ENCODE data around the gene MYL2. TPM values are rescaled to one million over a fixed set of nuclear protein-coding genes. Genes with fewer than 3 reads are reported as not detected.

MYL2 gene
- total RNA-seq = not detected
- total RNA-seq (2013) = not detected

GRCh38 chr12:110920324-110920910, at the start of gene MYL2:
Gene MYL2, minus strand, starts transcription at chr12:110920579. Its CDS starts 50 bp downstream, at chr12:110920529.
- WGBS (ENCODE audit: insufficient coverage) = 79% methylated on average over 22 of the region's 22 CpGs
- peaks cover 0 to 16% of the 10 kb centered on the region in 2 donors for H3K27me3 Mint-ChIP-seq (ENCODE audit: low read depth in 2 of 2)
- no peaks in the 10 kb centered on the region for H3K4me1 Mint-ChIP-seq
- Histone ChIP-seq H3K4me1 (ENCODE audit: control insufficient read depth, insufficient read depth, low read length) (no peaks in the 10 kb centered on the region), H3K9me3 (ENCODE audit: control insufficient read depth, insufficient read depth, low read length) (no peaks in the 10 kb centered on the region), H3K4me3 (ENCODE audit: low read length) (no peak within 1 kb of the TSS), H3K27me3 (ENCODE audit: control insufficient read depth, insufficient read depth, low read length) (no peaks in the 10 kb centered on the region), H3K36me3 (ENCODE audit: control insufficient read depth, insufficient read depth, low read length) (no peaks in the 10 kb centered on the region), H3K27ac (ENCODE audit: low read length) (no peak within 1 kb of the TSS)
- H3K4me3 Mint-ChIP-seq = no peak within 1 kb of the TSS
- H3K9me3 Mint-ChIP-seq = no peaks in the 10 kb centered on the region
- DNase-seq (no peak), ATAC-seq (no peak)
- no peak within 1 kb of the TSS for H3K27ac Mint-ChIP-seq
- H3K36me3 Mint-ChIP-seq = no peaks in the 10 kb centered on the region
- TF ChIP-seq, protein P1, sequence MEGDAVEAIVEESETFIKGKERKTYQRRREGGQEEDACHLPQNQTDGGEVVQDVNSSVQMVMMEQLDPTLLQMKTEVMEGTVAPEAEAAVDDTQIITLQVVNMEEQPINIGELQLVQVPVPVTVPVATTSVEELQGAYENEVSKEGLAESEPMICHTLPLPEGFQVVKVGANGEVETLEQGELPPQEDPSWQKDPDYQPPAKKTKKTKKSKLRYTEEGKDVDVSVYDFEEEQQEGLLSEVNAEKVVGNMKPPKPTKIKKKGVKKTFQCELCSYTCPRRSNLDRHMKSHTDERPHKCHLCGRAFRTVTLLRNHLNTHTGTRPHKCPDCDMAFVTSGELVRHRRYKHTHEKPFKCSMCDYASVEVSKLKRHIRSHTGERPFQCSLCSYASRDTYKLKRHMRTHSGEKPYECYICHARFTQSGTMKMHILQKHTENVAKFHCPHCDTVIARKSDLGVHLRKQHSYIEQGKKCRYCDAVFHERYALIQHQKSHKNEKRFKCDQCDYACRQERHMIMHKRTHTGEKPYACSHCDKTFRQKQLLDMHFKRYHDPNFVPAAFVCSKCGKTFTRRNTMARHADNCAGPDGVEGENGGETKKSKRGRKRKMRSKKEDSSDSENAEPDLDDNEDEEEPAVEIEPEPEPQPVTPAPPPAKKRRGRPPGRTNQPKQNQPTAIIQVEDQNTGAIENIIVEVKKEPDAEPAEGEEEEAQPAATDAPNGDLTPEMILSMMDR (IDR thresholded peaks at IDR 0.05) = no peak
- intact Hi-C loops (cut with micrococcal nuclease) = no loop called here

- H3K4me1 ChIP-seq (ENCODE audit: control insufficient read depth, insufficient read depth, low read length) = no peaks in the 10 kb centered on the region
These were observed 45.8 kb upstream of the MYL2 start for GRCh38 chr12:110966081-110966760.

GRCh38 chr12:110965574-110965973, 45.2 kb upstream of the MYL2 start:
- no peak for ATAC-seq
- Mint-ChIP-seq H3K36me3 (no peaks in the 10 kb centered on the region), H3K9me3 (no peaks in the 10 kb centered on the region), H3K4me1 (no peaks in the 10 kb centered on the region), H3K4me3 (no peak overlapping the region), H3K27me3 (ENCODE audit: low read depth in 2 of 2) (peaks cover 16 to 26% of the 10 kb centered on the region in 2 donors), H3K27ac (no peak overlapping the region)
- Histone ChIP-seq H3K27me3 (ENCODE audit: control insufficient read depth, insufficient read depth, low read length) (no peaks in the 10 kb centered on the region), H3K4me3 (ENCODE audit: low read length) (no peak overlapping the region), H3K4me1 (ENCODE audit: control insufficient read depth, insufficient read depth, low read length) (no peaks in the 10 kb centered on the region), H3K36me3 (ENCODE audit: control insufficient read depth, insufficient read depth, low read length) (no peaks in the 10 kb centered on the region), H3K27ac (ENCODE audit: low read length) (no peak overlapping the region), H3K9me3 (ENCODE audit: control insufficient read depth, insufficient read depth, low read length) (no peaks in the 10 kb centered on the region)
- WGBS (ENCODE audit: insufficient coverage) = 73% methylated on average over 12 of the region's 12 CpGs
- TF ChIP-seq, protein P1 (IDR thresholded peaks at IDR 0.05) = no peak
- intact Hi-C loops (cut with micrococcal nuclease) = no loop called here
- DNase-seq = no peak

More at GRCh38 chr12:110966081-110966760, 45.8 kb upstream of the MYL2 start:
- ATAC-seq (no peak), DNase-seq (no peak)
- Mint-ChIP-seq H3K4me3 (no peak overlapping the region), H3K36me3 (no peaks in the 10 kb centered on the region), H3K27me3 (ENCODE audit: low read depth in 2 of 2) (peaks cover 10 to 26% of the 10 kb centered on the region in 2 donors), H3K9me3 (no peaks in the 10 kb centered on the region), H3K4me1 (no peaks in the 10 kb centered on the region), H3K27ac (no peak overlapping the region)
- no peaks in the 10 kb centered on the region for H3K27me3 ChIP-seq (ENCODE audit: control insufficient read depth, insufficient read depth, low read length)
- WGBS (ENCODE audit: insufficient coverage) = 93% methylated on average over 23 of the region's 23 CpGs
- TF ChIP-seq, protein P1 (IDR thresholded peaks at IDR 0.05) = no peak
- no peak overlapping the region for H3K27ac ChIP-seq (ENCODE audit: low read length)
- intact Hi-C loops (cut with micrococcal nuclease) = no loop called here
- H3K36me3 ChIP-seq (ENCODE audit: control insufficient read depth, insufficient read depth, low read length) = no peaks in the 10 kb centered on the region
- no peaks in the 10 kb centered on the region for H3K9me3 ChIP-seq (ENCODE audit: control insufficient read depth, insufficient read depth, low read length)
- H3K4me3 ChIP-seq (ENCODE audit: low read length) = no peak overlapping the region
